DND-41 (cell line): ENCODE results near the gene ZMYND11.

Experiments used
- ATAC-seq: fragments of 200-7000 bp; cut with Tn5 transposase; 3 replicates; pipeline ENCODE4 v1.9.1; 2021; ENCODE audit warnings: low read depth; ENCODE audit not compliant: insufficient read depth
- DNase-seq: peaks from one replicate; pipeline ENCODE4 v3.0.0-alpha.2; 2020
- H2AFZ ChIP-seq: 2 replicates; pipeline ENCODE4 v1.6.0; 2012; ENCODE audit warnings: low read depth, low read length
- H3K27ac ChIP-seq: 2 replicates; pipeline ENCODE4 v1.5.1; 2012; ENCODE audit warnings: low read length, inconsistent platforms
- H3K27me3 ChIP-seq: fragments of 200-600 bp; sonication (generic); 2 replicates; pipeline ENCODE4 v1.6.0; 2012; ENCODE audit warnings: low read length, mild to moderate bottlenecking, inconsistent platforms; ENCODE audit not compliant: insufficient read depth, poor library complexity
- H3K36me3 ChIP-seq: 2 replicates; pipeline ENCODE4 v1.5.1; 2012; ENCODE audit warnings: low read length, inconsistent platforms; ENCODE audit not compliant: insufficient read depth
- H3K4me1 ChIP-seq: 2 replicates; pipeline ENCODE4 v1.5.1; 2012; ENCODE audit warnings: mild to moderate bottlenecking, low read length; ENCODE audit not compliant: insufficient read depth
- H3K4me2 ChIP-seq: 2 replicates; pipeline ENCODE4 v1.6.0; 2012; ENCODE audit warnings: mild to moderate bottlenecking, moderate library complexity, low read length, inconsistent platforms; ENCODE audit not compliant: insufficient read depth
- H3K4me3 ChIP-seq, 2 experiments: fragments of 200-600 bp in 1 of 2; shearing (Covaris generic) in 1 of 2; 2 replicates each; pipeline ENCODE4 v1.5.1; 2012 to 2016; ENCODE audit warnings: inconsistent platforms in 2 of 2, low read length in 2 of 2, mild to moderate bottlenecking in 2 of 2, low read depth in 1 of 2, moderate library complexity in 1 of 2
- H3K79me2 ChIP-seq: 2 replicates; pipeline ENCODE4 v1.6.0; 2012; ENCODE audit warnings: low read length, inconsistent platforms; ENCODE audit not compliant: insufficient read depth
- H3K9ac ChIP-seq: 2 replicates; pipeline ENCODE4 v1.6.0; 2012; ENCODE audit warnings: low read depth, mild to moderate bottlenecking, inconsistent platforms, low read length, moderate library complexity
- H3K9me3 ChIP-seq: 2 replicates; pipeline ENCODE4 v1.5.1; 2012; ENCODE audit warnings: low read length, moderate library complexity, mild to moderate bottlenecking, inconsistent platforms; ENCODE audit not compliant: insufficient read depth, severe bottlenecking
- H4K20me1 ChIP-seq: 2 replicates; pipeline ENCODE4 v1.6.0; 2012; ENCODE audit warnings: low read length; ENCODE audit not compliant: insufficient read depth
- CTCF ChIP-seq: IDR thresholded peaks from 2 replicates; pipeline ENCODE4 v1.5.1; 2012; ENCODE audit warnings: borderline replicate concordance, low read length, moderate library complexity, mild to moderate bottlenecking; ENCODE audit not compliant: poor library complexity, severe bottlenecking; ENCODE audit errors: extremely low read depth
- EZH2 ChIP-seq: IDR thresholded peaks from 3 replicates; pipeline ENCODE4 v1.6.1; 2012; ENCODE audit warnings: borderline replicate concordance, low read depth, mild to moderate bottlenecking, moderate library complexity, low read length, inconsistent platforms; ENCODE audit not compliant: severe bottlenecking

The ZMYND11 gene

GRCh38 chr10:176677-177076 is 41.4 kb downstream of the ZMYND11 start:
- Histone ChIP-seq H3K4me2 (no peak overlapping the region), H3K4me3 (no peak overlapping the region), H4K20me1 (peaks cover 14% of the 10 kb centered on the region; the same call in 1 of the 2 replicates), H3K4me1 (no peaks in the 10 kb centered on the region), H3K9ac (no peak overlapping the region), H2AFZ (no peak overlapping the region), H3K36me3 (peaks cover 18% of the 10 kb centered on the region), H3K79me2 (peaks cover 18% of the 10 kb centered on the region), H3K27me3 (no peaks in the 10 kb centered on the region), H3K9me3 (peaks cover 2% of the 10 kb centered on the region), H3K27ac (no peak overlapping the region)
- no peak for DNase-seq
- ATAC-seq, result no peak
- TF ChIP-seq EZH2 (no peak), CTCF (no peak)

GRCh38 chr10:178208-178607 is 43.0 kb downstream of the ZMYND11 start:
- ATAC-seq (peak; percentile 61; the same call in 1 of the 3 replicates), DNase-seq (no peak)

GRCh38 chr10:178723-179122 is 43.5 kb downstream of the ZMYND11 start:
- no peaks in the 10 kb centered on the region for H3K27me3 ChIP-seq
- H3K4me2 ChIP-seq, result no peak overlapping the region
- peaks cover 36% of the 10 kb centered on the region for H3K36me3 ChIP-seq
- TF ChIP-seq CTCF, result no peak
- no peak for TF ChIP-seq EZH2
- H4K20me1 ChIP-seq, result peaks cover 14% of the 10 kb centered on the region; the same call in 1 of the 2 replicates
- peaks cover 17% of the 10 kb centered on the region for H3K79me2 ChIP-seq
- ATAC-seq (no peak), DNase-seq (no peak)
- no peak overlapping the region for H3K27ac ChIP-seq
- no peaks in the 10 kb centered on the region for H3K4me1 ChIP-seq
- no peak overlapping the region for H2AFZ ChIP-seq
- H3K9me3 ChIP-seq, result peaks cover 1% of the 10 kb centered on the region
- no peak overlapping the region for H3K9ac ChIP-seq
- H3K4me3 ChIP-seq, result no peak overlapping the region

More at GRCh38 chr10:178208-178607, 43.0 kb downstream of the ZMYND11 start:
- H3K27me3 ChIP-seq, result no peaks in the 10 kb centered on the region
- no peak overlapping the region for H3K27ac ChIP-seq
- peaks cover 17% of the 10 kb centered on the region for H3K79me2 ChIP-seq
- H3K36me3 ChIP-seq, result peaks cover 30% of the 10 kb centered on the region
- H4K20me1 ChIP-seq, result peaks cover 14% of the 10 kb centered on the region; the same call in 1 of the 2 replicates
- no peaks in the 10 kb centered on the region for H3K9me3 ChIP-seq
- H3K4me3 ChIP-seq, result no peak overlapping the region
- no peak overlapping the region for H2AFZ ChIP-seq
- no peak overlapping the region for H3K9ac ChIP-seq
- H3K4me2 ChIP-seq, result no peak overlapping the region
- TF ChIP-seq CTCF, result peak; percentile 63
- no peak for TF ChIP-seq EZH2
- H3K4me1 ChIP-seq, result no peaks in the 10 kb centered on the region
